PFSK-1 (cell line): Measurements from ENCODE around the gene LRRC7.
A peak's percentile ranks its signal among the peaks of the same experiment; 100 is the strongest.

Experiments used
- FOXP2 ChIP-seq: optimal IDR thresholded peaks from 2 replicates; pipeline ENCODE3; 2011; ENCODE audit warnings: borderline replicate concordance, control low read depth, inconsistent platforms; ENCODE audit not compliant: insufficient read depth; ENCODE audit errors: extremely low read length, extremely low read depth
- POLR2AphosphoS5 ChIP-seq: IDR thresholded peaks from 2 replicates; pipeline ENCODE4 v1.6.1; 2012; ENCODE audit warnings: low read depth, mild to moderate bottlenecking, control low read depth, low read length, moderate library complexity
- REST ChIP-seq, 2 experiments: IDR thresholded peaks; 2 replicates each; pipeline versions ENCODE4 v1.6.1 to v1.8.0; 2011 to 2012; ENCODE audit warnings: low read depth in 2 of 2, low read length in 2 of 2, control low read depth in 1 of 2, inconsistent platforms in 1 of 2, mild to moderate bottlenecking in 1 of 2, moderate library complexity in 1 of 2; ENCODE audit not compliant: insufficient read depth in 1 of 2
- SIN3A ChIP-seq: IDR thresholded peaks from 2 replicates; pipeline ENCODE4 v1.6.1; 2012; ENCODE audit warnings: mild to moderate bottlenecking, low read length, moderate library complexity, borderline replicate concordance; ENCODE audit not compliant: insufficient read depth
- TAF1 ChIP-seq: IDR thresholded peaks from 2 replicates; pipeline ENCODE4 v1.6.1; 2012; ENCODE audit warnings: low read length, control low read depth, borderline replicate concordance; ENCODE audit not compliant: insufficient read depth

Gene LRRC7

DNA sequence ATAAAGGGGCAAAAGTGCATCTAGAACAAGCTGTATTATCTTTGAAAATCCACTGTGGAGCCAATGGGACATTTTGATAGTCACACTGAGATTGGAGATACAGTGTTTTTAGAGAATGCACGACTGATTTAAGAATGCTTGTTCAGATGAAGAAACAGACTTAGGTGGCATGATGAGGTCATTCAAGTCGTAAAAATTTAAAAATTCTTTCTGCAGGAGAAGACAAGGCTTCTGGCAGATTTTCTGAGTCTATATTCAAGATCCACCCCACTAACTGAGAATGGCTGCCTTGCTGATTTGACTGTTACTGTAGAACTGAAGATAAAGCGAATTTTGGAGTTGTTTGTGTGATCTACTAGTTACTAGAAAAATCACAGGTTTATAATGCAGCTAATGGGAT is 310.6 kb downstream of the LRRC7 start:
- TF ChIP-seq REST (IDR thresholded peaks at IDR 0.05; ENCODE audit: insufficient read depth in 1 of 2, low read depth in 2 of 2, low read length in 2 of 2), result no peak
- TF ChIP-seq FOXP2, result no peak
- TF ChIP-seq SIN3A, result no peak
- TF ChIP-seq POLR2AphosphoS5, result no peak
- TF ChIP-seq TAF1, result no peak

DNA sequence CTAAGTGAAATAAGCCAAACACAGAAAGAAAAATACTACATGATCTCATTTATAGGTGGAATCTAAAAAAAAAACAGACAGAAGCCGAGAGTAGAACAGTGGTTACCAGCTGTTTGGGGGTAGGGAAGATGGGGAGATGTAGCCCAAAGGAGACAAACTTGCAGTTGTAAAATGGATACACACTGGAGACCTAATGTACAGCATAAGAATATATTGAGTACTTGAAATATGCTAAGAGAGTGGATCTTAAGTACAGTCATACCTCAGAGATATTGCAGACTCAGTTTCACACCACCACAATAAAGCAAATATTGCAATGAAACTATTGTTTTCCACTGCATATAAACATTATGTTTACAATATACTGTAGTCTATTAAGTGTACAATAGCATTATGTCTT is 320.9 kb downstream of the LRRC7 start:
- TF ChIP-seq TAF1, result no peak
- no peak for TF ChIP-seq FOXP2
- no peak for TF ChIP-seq REST (IDR thresholded peaks at IDR 0.05; ENCODE audit: insufficient read depth in 1 of 2, low read depth in 2 of 2, low read length in 2 of 2)
- no peak for TF ChIP-seq SIN3A
- no peak for TF ChIP-seq POLR2AphosphoS5

DNA sequence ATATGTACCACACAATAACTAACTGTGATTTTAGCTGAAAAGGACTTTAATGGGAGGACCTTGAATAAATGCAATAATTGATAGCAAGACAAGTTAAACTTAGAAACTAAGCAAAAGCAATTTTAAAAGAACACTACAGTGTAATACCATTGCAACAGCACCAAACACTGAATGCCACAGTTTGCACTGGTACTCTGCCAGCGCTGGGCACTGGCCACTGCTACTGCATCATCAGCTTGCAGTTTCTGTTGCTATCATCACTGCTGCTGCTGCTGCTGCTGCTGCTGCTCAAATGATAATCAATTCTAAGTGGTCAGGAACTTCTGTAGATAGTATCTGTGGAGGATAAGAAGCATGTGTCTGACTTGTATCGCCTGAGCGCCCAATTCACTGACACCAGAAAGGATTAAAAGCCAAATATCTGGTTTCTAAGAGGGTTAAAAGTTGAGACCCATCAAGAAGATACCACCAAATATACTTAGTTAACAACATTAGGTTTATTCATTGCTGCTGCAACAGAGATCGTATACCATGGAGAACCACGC is 330.8 kb downstream of the LRRC7 start:
- TF ChIP-seq REST (IDR thresholded peaks at IDR 0.05; ENCODE audit: insufficient read depth in 1 of 2, low read depth in 2 of 2, low read length in 2 of 2) (no peak), FOXP2 (no peak), SIN3A (no peak), POLR2AphosphoS5 (no peak), TAF1 (no peak)

- 0 out of 2 replicates have a peak, but pooled peaks have one; percentile 48 for TF ChIP-seq POLR2AphosphoS5
- TF ChIP-seq REST (IDR thresholded peaks at IDR 0.05; ENCODE audit: insufficient read depth in 1 of 2, low read depth in 2 of 2, low read length in 2 of 2), result peak in 1 of 2 experiments; percentile 66; a peak in 1 of 4 replicates
- no peak for TF ChIP-seq FOXP2
- TF ChIP-seq SIN3A, result 0 out of 2 replicates have a peak, but pooled peaks have one; percentile 21
Measured at GRCh38 chr1:69911301-69911801, 343.6 kb downstream of the LRRC7 start.
